ENCODE measurements around the gene SLC2A10.

DNA sequence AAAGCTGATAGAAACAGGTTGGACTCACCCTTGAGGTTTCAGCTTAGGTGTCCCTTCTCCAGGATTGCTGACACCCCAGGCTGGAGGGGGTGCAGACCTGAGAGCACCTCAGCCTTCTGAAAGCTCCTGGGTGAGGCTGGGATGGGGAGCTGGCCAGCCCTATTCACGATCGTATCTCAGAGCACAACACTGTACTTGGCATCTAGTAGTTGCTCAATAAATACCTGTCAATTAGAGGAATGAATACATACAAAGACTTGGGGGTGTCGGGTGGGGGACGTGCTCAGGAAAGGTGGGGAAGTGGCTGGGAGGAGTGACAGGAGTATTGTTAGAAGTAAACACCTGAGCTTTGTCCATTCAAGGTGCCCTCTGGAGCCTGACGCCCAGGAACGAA is 61.7 kb downstream of the SLC2A10 start:
- TF ChIP-seq, protein P1, sequence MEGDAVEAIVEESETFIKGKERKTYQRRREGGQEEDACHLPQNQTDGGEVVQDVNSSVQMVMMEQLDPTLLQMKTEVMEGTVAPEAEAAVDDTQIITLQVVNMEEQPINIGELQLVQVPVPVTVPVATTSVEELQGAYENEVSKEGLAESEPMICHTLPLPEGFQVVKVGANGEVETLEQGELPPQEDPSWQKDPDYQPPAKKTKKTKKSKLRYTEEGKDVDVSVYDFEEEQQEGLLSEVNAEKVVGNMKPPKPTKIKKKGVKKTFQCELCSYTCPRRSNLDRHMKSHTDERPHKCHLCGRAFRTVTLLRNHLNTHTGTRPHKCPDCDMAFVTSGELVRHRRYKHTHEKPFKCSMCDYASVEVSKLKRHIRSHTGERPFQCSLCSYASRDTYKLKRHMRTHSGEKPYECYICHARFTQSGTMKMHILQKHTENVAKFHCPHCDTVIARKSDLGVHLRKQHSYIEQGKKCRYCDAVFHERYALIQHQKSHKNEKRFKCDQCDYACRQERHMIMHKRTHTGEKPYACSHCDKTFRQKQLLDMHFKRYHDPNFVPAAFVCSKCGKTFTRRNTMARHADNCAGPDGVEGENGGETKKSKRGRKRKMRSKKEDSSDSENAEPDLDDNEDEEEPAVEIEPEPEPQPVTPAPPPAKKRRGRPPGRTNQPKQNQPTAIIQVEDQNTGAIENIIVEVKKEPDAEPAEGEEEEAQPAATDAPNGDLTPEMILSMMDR (optimal IDR thresholded peaks at IDR 0.05 in 1 of 3, IDR thresholded peaks at IDR 0.05 in 1 of 3, conservative IDR thresholded peaks at IDR 0.05 in 1 of 3; ENCODE audit: extremely low read depth in 1 of 3, insufficient read depth in 2 of 3, low read length in 3 of 3) = no peak
- TF ChIP-seq EZH2 (IDR thresholded peaks at IDR 0.05; ENCODE audit: low read length) = no peak

All from keratinocyte (primary cell).